MCF 10A (cell line): ENCODE results near the gene SLC7A1. TPM values are rescaled to one million over a fixed set of nuclear protein-coding genes. Genes with fewer than 3 reads are reported as not detected.

Experiments used
- BruUV-seq: library from RNA; stranded (reverse); fragments of 400-500 nt; replicated peaks from 2 replicates; lab custom pipeline; 2021; lab: Mats Ljungman, UMichigan
- CTCF ChIA-PET: fragments of 300-600 bp; sonication (Branson Sonifier 250); formaldehyde crosslinking; extraction: SDS; loops from one replicate; lab custom pipeline; 2021; ENCODE audit warnings: antibody characterized with exemption, inconsistent platforms; lab: Yijun Ruan, JAX
- POLR2A ChIA-PET: fragments of 300-600, 350-650 bp; sonication (Branson Sonifier 250); formaldehyde crosslinking; extraction: SDS; loops from one replicate; lab custom pipeline; 2020; ENCODE audit warnings: antibody characterized with exemption, inconsistent platforms; lab: Yijun Ruan, JAX
- DNase-seq: peaks from one replicate; pipeline ENCODE4 v3.0.0-alpha.2; 2018; ENCODE audit not compliant: unreplicated experiment
- H3K27ac Mint-ChIP-seq: one replicate; pipeline ENCODE4 v1.8.0; 2022; ENCODE audit warnings: mild to moderate bottlenecking, low read depth, mixed read lengths; ENCODE audit not compliant: unreplicated experiment
- H3K27me3 Mint-ChIP-seq: one replicate; pipeline ENCODE4 v1.8.0; 2022; ENCODE audit warnings: mixed read lengths; ENCODE audit not compliant: insufficient read depth, unreplicated experiment
- H3K36me3 Mint-ChIP-seq: one replicate; pipeline ENCODE4 v1.8.0; 2022; ENCODE audit warnings: mild to moderate bottlenecking, moderate library complexity, mixed read lengths; ENCODE audit not compliant: insufficient read depth, unreplicated experiment
- H3K4me1 Mint-ChIP-seq: one replicate; pipeline ENCODE4 v1.8.0; 2022; ENCODE audit warnings: mixed read lengths; ENCODE audit not compliant: insufficient read depth, unreplicated experiment
- H3K4me3 Mint-ChIP-seq: one replicate; pipeline ENCODE4 v1.8.0; 2022; ENCODE audit warnings: mild to moderate bottlenecking, moderate library complexity, mixed read lengths; ENCODE audit not compliant: unreplicated experiment
- H3K9me3 Mint-ChIP-seq: one replicate; pipeline ENCODE4 v1.8.0; 2022; ENCODE audit warnings: mixed read lengths; ENCODE audit not compliant: unreplicated experiment
- CTCF ChIP-seq: fragments of 200-600 bp; IDR thresholded peaks from one replicate; pipeline ENCODE4 v1.8.0; 2022; ENCODE audit warnings: antibody characterized with exemption, mild to moderate bottlenecking; ENCODE audit not compliant: unreplicated experiment
- intact Hi-C: fragments of 100-400 bp; cut with micrococcal nuclease; formaldehyde crosslinking; loops from 2 replicates; pipeline ENCODE4 v1.14.1; 2022
- total RNA-seq: library from RNA; stranded (reverse); gene quantifications from 2 replicates; pipeline ENCODE4 v1.2.3, GENCODE V29; 2022

The SLC7A1 gene
- total RNA-seq, 1 experiment from 2014 or later, result 194 TPM

- POLR2A ChIA-PET, result no interaction called here
- no peak for TF ChIP-seq CTCF
- H3K36me3 Mint-ChIP-seq, result no peaks in the 10 kb centered on the region
- no peak overlapping the region for H3K27ac Mint-ChIP-seq
- H3K27me3 Mint-ChIP-seq, result peaks cover 51% of the 10 kb centered on the region
- DNase-seq, result no peak
- intact Hi-C loops, result no loop called here
- H3K9me3 Mint-ChIP-seq, result no peaks in the 10 kb centered on the region
- no TSS peak for BruUV-seq
- CTCF ChIA-PET, result interaction anchor here (0.6 to 0.7 kb wide), 2 partner anchors 197 to 1101 kb away, joined by 3 read pairs; no protein-coding TSS in a partner anchor
- no peak overlapping the region for H3K4me3 Mint-ChIP-seq
- H3K4me1 Mint-ChIP-seq, result no peaks in the 10 kb centered on the region
Measured at GRCh38 chr13:29483623-29484022, 111.9 kb downstream of the SLC7A1 start.

GRCh38 chr13:29483211-29483610 is 112.3 kb downstream of the SLC7A1 start:
- Mint-ChIP-seq H3K4me1 (no peaks in the 10 kb centered on the region), H3K36me3 (no peaks in the 10 kb centered on the region), H3K4me3 (no peak overlapping the region), H3K27ac (no peak overlapping the region), H3K9me3 (no peaks in the 10 kb centered on the region), H3K27me3 (peaks cover 56% of the 10 kb centered on the region)
- BruUV-seq, result no TSS peak
- intact Hi-C loops, result no loop called here
- ChIA-PET POLR2A (no interaction called here), CTCF (interaction anchor here (0.6 to 1.1 kb wide), 3 partner anchors 25 to 1101 kb away, joined by 3 read pairs; no protein-coding TSS in a partner anchor)
- no peak for DNase-seq
- no peak for TF ChIP-seq CTCF

GRCh38 chr13:29482504-29482903 is 113.0 kb downstream of the SLC7A1 start:
- H3K36me3 Mint-ChIP-seq, result no peaks in the 10 kb centered on the region
- no TSS peak for BruUV-seq
- H3K9me3 Mint-ChIP-seq, result no peaks in the 10 kb centered on the region
- DNase-seq, result no peak
- no peaks in the 10 kb centered on the region for H3K4me1 Mint-ChIP-seq
- H3K27ac Mint-ChIP-seq, result no peak overlapping the region
- no peak for TF ChIP-seq CTCF
- ChIA-PET POLR2A (no interaction called here), CTCF (interaction anchor here (0.7 to 1.1 kb wide), 2 partner anchors 26 to 112 kb away, joined by 3 read pairs; no protein-coding TSS in a partner anchor)
- intact Hi-C loops, result no loop called here
- no peak overlapping the region for H3K4me3 Mint-ChIP-seq
- peaks cover 62% of the 10 kb centered on the region for H3K27me3 Mint-ChIP-seq

DNA sequence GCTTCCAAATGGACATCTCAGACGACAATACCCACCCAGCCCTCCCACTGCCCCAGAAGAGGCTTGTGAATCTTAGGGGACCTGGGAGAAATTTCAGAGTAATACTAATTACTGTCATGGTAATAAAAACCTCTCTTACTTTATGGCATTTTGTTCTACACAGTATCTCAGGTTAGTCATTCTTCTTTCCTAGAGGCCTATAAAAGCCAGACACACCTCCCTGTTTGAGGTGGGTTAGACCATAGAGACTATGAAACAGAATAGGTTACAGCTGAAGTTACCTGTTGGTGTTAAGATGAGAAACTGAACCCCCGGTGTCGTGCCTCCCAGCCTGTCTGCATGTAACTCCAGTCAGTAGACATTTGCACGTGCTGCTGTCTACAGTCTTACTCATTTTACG is 113.9 kb downstream of the SLC7A1 start:
- CTCF ChIA-PET, result interaction anchor here (0.8 to 1.4 kb wide), 3 partner anchors 8 to 226 kb away, joined by 3 to 6 read pairs (median 4); no protein-coding TSS in a partner anchor
- no peaks in the 10 kb centered on the region for H3K9me3 Mint-ChIP-seq
- POLR2A ChIA-PET, result no interaction called here
- H3K36me3 Mint-ChIP-seq, result no peaks in the 10 kb centered on the region
- H3K4me1 Mint-ChIP-seq, result no peaks in the 10 kb centered on the region
- intact Hi-C loops, result no loop called here
- H3K27me3 Mint-ChIP-seq, result peaks cover 58% of the 10 kb centered on the region
- H3K27ac Mint-ChIP-seq, result no peak overlapping the region
- no peak overlapping the region for H3K4me3 Mint-ChIP-seq
- DNase-seq, result no peak
- no peak for TF ChIP-seq CTCF
- BruUV-seq, result no TSS peak
